ENCODE results near the gene NFE2L1. TPM values are rescaled to one million over a fixed set of nuclear protein-coding genes. Genes with fewer than 3 reads are reported as not detected.

Gene NFE2L1
- total RNA-seq, 3 donors from 2014 or later = 182 to 275 (median 247) TPM

DNA sequence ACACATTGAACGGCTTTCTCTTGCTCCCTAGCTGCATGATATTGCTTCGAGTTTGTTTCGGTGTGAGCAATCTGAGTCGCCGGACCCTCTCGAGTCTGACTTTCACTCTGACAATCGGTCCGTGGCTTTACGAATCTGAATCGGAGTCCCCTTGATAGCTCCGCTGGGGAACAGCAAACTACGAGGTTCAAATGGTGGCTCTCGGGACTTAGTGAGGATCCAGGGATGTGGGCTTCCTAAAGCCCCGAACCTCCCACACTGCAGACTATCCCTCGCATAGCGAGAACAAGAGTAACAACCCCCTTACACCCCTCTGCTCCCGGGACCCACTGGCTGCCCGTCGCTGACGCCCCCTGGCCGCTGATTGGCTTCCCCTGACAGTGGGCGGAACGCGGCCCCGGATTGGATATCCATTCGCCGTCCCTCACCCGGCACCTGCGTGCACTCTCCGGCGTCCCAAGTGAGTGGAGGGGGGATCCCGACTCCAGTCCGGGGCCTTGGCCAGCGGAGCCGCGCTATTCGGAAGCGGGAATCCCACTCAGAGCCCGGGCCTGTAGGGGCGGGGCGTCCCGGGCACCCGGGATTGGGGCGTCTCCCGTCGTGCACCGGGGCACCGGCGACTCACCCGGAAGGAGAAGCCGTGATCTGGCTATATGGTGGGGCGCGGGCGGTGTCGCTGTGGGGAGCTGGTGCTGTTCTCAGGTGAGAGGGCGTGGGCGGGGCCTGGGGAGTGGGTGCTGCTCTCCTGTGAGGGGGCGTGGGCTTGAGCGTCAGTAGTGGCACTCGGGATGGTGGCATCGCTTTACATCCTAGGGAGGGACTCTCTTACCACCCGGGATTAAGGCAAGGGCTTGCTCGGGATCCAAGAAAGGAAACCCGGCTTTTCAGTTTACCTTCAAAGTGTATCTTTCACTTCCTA is 59.2 kb downstream of the NFE2L1 start, which contains the start of gene SNX11:
SNX11 (plus strand) TSS at position 630 of the 919 bp plus-strand sequence. CDS start 4,278 bp downstream, outside the sequence.
- Histone ChIP-seq H3K4me3 (peak within 1 kb of the TSS; percentile 59), H3K36me3 (ENCODE audit: low read depth) (no peaks in the 10 kb centered on the region), H3K4me1 (ENCODE audit: low read depth) (peaks cover 9% of the 10 kb centered on the region), H3K9me3 (peaks cover 3% of the 10 kb centered on the region)
- intact Hi-C loops (cut with DNase I, micrococcal nuclease) = no loop called here
- DNase-seq (peak; percentile 94 to 97 (median 95)), ATAC-seq (peak; percentile 97)
- TF ChIP-seq, protein P1, sequence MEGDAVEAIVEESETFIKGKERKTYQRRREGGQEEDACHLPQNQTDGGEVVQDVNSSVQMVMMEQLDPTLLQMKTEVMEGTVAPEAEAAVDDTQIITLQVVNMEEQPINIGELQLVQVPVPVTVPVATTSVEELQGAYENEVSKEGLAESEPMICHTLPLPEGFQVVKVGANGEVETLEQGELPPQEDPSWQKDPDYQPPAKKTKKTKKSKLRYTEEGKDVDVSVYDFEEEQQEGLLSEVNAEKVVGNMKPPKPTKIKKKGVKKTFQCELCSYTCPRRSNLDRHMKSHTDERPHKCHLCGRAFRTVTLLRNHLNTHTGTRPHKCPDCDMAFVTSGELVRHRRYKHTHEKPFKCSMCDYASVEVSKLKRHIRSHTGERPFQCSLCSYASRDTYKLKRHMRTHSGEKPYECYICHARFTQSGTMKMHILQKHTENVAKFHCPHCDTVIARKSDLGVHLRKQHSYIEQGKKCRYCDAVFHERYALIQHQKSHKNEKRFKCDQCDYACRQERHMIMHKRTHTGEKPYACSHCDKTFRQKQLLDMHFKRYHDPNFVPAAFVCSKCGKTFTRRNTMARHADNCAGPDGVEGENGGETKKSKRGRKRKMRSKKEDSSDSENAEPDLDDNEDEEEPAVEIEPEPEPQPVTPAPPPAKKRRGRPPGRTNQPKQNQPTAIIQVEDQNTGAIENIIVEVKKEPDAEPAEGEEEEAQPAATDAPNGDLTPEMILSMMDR (IDR thresholded peaks at IDR 0.05) = no peak

DNA sequence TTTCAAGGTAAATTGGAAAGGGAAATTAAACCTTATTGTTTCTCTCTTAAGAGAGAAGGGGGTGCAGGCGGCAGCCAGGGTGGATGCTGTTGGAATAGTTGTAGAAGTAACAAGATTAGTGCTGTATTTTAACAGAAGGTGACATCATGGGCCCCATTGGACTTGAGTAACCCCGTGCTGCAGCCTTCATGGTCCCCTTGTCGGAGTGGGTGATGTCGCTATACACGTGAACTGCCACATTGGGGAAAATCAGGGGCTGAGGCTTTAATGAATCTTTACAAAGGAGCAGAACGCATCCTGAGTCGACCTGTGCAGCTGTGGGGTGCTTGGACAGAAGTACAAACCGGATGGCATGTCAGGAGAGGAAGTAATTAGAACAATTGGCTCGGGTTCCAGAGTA is 62.6 kb downstream of the NFE2L1 start:
- no peak for DNase-seq
- Histone ChIP-seq H3K9me3 (no peaks in the 10 kb centered on the region), H3K36me3 (ENCODE audit: low read depth) (no peaks in the 10 kb centered on the region), H3K4me1 (ENCODE audit: low read depth) (peaks cover 9% of the 10 kb centered on the region), H3K4me3 (no peak overlapping the region)
- ATAC-seq = no peak
- intact Hi-C loops (cut with DNase I, micrococcal nuclease) = no loop called here
- TF ChIP-seq, protein P1 (IDR thresholded peaks at IDR 0.05) = no peak

Small RNA genes lying within 50 kb of the gene (microRNA-seq; reads per million reads assigned to microRNA genes)
- 521 reads per million, percentile 78 among the genes with 10 or more reads in this experiment for gene MIR152

Other genes with a start within 250 kb of the NFE2L1 start
- 10 to 100 TPM; 38.2 to 85.5 (median 71.1) TPM for gene OSBPL7, start 226.6 kb upstream of the NFE2L1 start, total RNA-seq
- 10 to 100 TPM; 36.2 to 46.0 (median 41.8) TPM for gene MRPL10, start 216.8 kb upstream of the NFE2L1 start, total RNA-seq
- under 1 TPM in 2 of 3 donors, not detected in 1; 0.14 to 0.36 TPM for gene LRRC46, start 216.7 kb upstream of the NFE2L1 start, total RNA-seq
- 10 to 100 TPM; 38.4 to 45.1 (median 38.5) TPM for gene SCRN2, start 207.1 kb upstream of the NFE2L1 start, total RNA-seq
- gene SP6, start 197.2 kb upstream of the NFE2L1 start, total RNA-seq = 10 to 100 TPM in 1 of 3 donors, 1 to 10 TPM in 2; 2.0 to 11.6 (median 4.7) TPM
- gene SP2, start 152.1 kb upstream of the NFE2L1 start, total RNA-seq = 10 to 100 TPM; 21.7 to 24.2 (median 21.7) TPM
- gene PNPO, start 106.8 kb upstream of the NFE2L1 start, total RNA-seq = 10 to 100 TPM; 22.8 to 32.0 (median 24.8) TPM
- gene PRR15L, start 90.5 kb upstream of the NFE2L1 start, total RNA-seq = 100 to 1,000 TPM; 101 to 347 (median 243) TPM
- gene CDK5RAP3, start 77.2 kb upstream of the NFE2L1 start, total RNA-seq = 100 to 1,000 TPM; 136 to 215 (median 163) TPM
- gene COPZ2, start 10.6 kb upstream of the NFE2L1 start, total RNA-seq = 10 to 100 TPM in 2 of 3 donors, 1 to 10 TPM in 1; 3.9 to 43.3 (median 14.3) TPM
- gene CBX1, start 53.1 kb downstream of the NFE2L1 start, total RNA-seq = 10 to 100 TPM; 27.5 to 45.3 (median 28.8) TPM
- gene SNX11, start 59.4 kb downstream of the NFE2L1 start, total RNA-seq = 10 to 100 TPM; 25.4 to 26.5 (median 25.4) TPM

Data from mucosa of descending colon (tissue), 3 donors.